ENCODE measurements around the gene PCDH19. TPM values are rescaled to one million over a fixed set of nuclear protein-coding genes. Genes with fewer than 3 reads are reported as not detected.

The PCDH19 gene
- total RNA-seq, 6 donors from 2014 or later = 0.10 to 1.0 (median 0.19) TPM

GRCh38 chrX:100440006-100440405, 29.9 kb upstream of the PCDH19 start:
- no peaks in the 10 kb centered on the region for H3K9me3 ChIP-seq
- no peaks in the 10 kb centered on the region for H3K27me3 ChIP-seq
- WGBS, 2 donors = 77 to 89% methylated on average over 2 of the region's 2 CpGs
- no peak for ATAC-seq (ENCODE audit: low FRiP score in 2 of 2)
- TF ChIP-seq EP300 (IDR thresholded peaks at IDR 0.05) = no peak
- no peak for TF ChIP-seq POLR2A (IDR thresholded peaks at IDR 0.05)
- TF ChIP-seq POLR2AphosphoS5 (IDR thresholded peaks at IDR 0.05) = no peak
- TF ChIP-seq CTCF (IDR thresholded peaks at IDR 0.05) = no peak
- no peaks in the 10 kb centered on the region for H3K4me1 ChIP-seq
- H3K4me3 ChIP-seq = no peak overlapping the region
- H3K27ac ChIP-seq = no peak overlapping the region
- DNase-seq = no peak
- no peaks in the 10 kb centered on the region for H3K36me3 ChIP-seq

GRCh38 chrX:100435726-100436125, 25.7 kb upstream of the PCDH19 start:
- no peaks in the 10 kb centered on the region for H3K27me3 ChIP-seq
- no peak for TF ChIP-seq POLR2A (IDR thresholded peaks at IDR 0.05)
- TF ChIP-seq EP300 (IDR thresholded peaks at IDR 0.05) = no peak
- no peak for TF ChIP-seq CTCF (IDR thresholded peaks at IDR 0.05)
- no peak for TF ChIP-seq POLR2AphosphoS5 (IDR thresholded peaks at IDR 0.05)
- DNase-seq (no peak), ATAC-seq (ENCODE audit: low FRiP score in 2 of 2) (no peak)
- H3K4me1 ChIP-seq = no peaks in the 10 kb centered on the region
- H3K4me3 ChIP-seq = no peak overlapping the region
- H3K36me3 ChIP-seq = no peaks in the 10 kb centered on the region
- no peak overlapping the region for H3K27ac ChIP-seq
- no peaks in the 10 kb centered on the region for H3K9me3 ChIP-seq

GRCh38 chrX:100424012-100424411, 13.9 kb upstream of the PCDH19 start:
- TF ChIP-seq POLR2AphosphoS5 (IDR thresholded peaks at IDR 0.05) (no peak), POLR2A (IDR thresholded peaks at IDR 0.05) (no peak), CTCF (IDR thresholded peaks at IDR 0.05) (no peak), EP300 (IDR thresholded peaks at IDR 0.05) (no peak)
- Histone ChIP-seq H3K4me3 (no peak overlapping the region), H3K4me1 (no peaks in the 10 kb centered on the region), H3K36me3 (no peaks in the 10 kb centered on the region), H3K27me3 (no peaks in the 10 kb centered on the region), H3K27ac (no peak overlapping the region), H3K9me3 (no peaks in the 10 kb centered on the region)
- 52 to 59% methylated on average over 4 of the region's 4 CpGs for WGBS, 2 donors
- ATAC-seq (ENCODE audit: low FRiP score in 2 of 2) (no peak), DNase-seq (no peak)

- Histone ChIP-seq H3K4me3 (no peak overlapping the region), H3K27me3 (no peaks in the 10 kb centered on the region), H3K9me3 (no peaks in the 10 kb centered on the region), H3K36me3 (no peaks in the 10 kb centered on the region), H3K27ac (no peak overlapping the region), H3K4me1 (no peaks in the 10 kb centered on the region)
- DNase-seq (no peak), ATAC-seq (ENCODE audit: low FRiP score in 2 of 2) (no peak)
- TF ChIP-seq EP300 (IDR thresholded peaks at IDR 0.05) = no peak
- no peak for TF ChIP-seq CTCF (IDR thresholded peaks at IDR 0.05)
- WGBS, 2 donors = 64 to 68% methylated on average over 2 of the region's 2 CpGs
Observed at GRCh38 chrX:100418556-100418955, 8.5 kb upstream of the PCDH19 start.

- Histone ChIP-seq H3K27ac (no peak overlapping the region), H3K4me1 (no peaks in the 10 kb centered on the region), H3K27me3 (no peaks in the 10 kb centered on the region), H3K4me3 (no peak overlapping the region), H3K36me3 (no peaks in the 10 kb centered on the region), H3K9me3 (no peaks in the 10 kb centered on the region)
- TF ChIP-seq CTCF (IDR thresholded peaks at IDR 0.05) (no peak), POLR2A (IDR thresholded peaks at IDR 0.05) (no peak), POLR2AphosphoS5 (IDR thresholded peaks at IDR 0.05) (no peak), EP300 (IDR thresholded peaks at IDR 0.05) (no peak)
- 25 to 56% methylated on average over 3 of the region's 3 CpGs for WGBS, 2 donors
- no peak for ATAC-seq (ENCODE audit: low FRiP score in 2 of 2)
- no peak for DNase-seq
Observed at GRCh38 chrX:100417681-100418080, 7.6 kb upstream of the PCDH19 start.
